K562 (cell line): ENCODE data around the gene NAXE. TPM values are rescaled to one million over a fixed set of nuclear protein-coding genes. Genes with fewer than 3 reads are reported as not detected.

Experiments
- BHLHE40 ChIP-seq: IDR thresholded peaks from 2 replicates; pipeline ENCODE4 v1.6.1; 2011; ENCODE audit warnings: low read length, improper control_type of control experiment
- CHCHD3 ChIP-seq: fragments of 250-450 bp; sonication (Bioruptor Pico); IDR thresholded peaks from 2 replicates; pipeline ENCODE4 v2.1.2; 2022; ENCODE audit warnings: mild to moderate bottlenecking
- ELF1 ChIP-seq: fragments of 200-800 bp; sonication (Bioruptor generic); IDR thresholded peaks from 2 replicates; pipeline ENCODE4 v1.6.1; 2016; ENCODE audit warnings: missing genetic modification characterization, missing compliant biosample characterization
- GABPB2 ChIP-seq: fragments of 250-450 bp; sonication (Bioruptor Pico); conservative IDR thresholded peaks from 2 replicates; pipeline ENCODE4 v1.5.1; 2021; ENCODE audit warnings: mild to moderate bottlenecking
- MTA1 ChIP-seq: fragments of 450-650 bp; IDR thresholded peaks from 2 replicates; pipeline ENCODE4 v1.6.1; 2017; ENCODE audit warnings: borderline replicate concordance
- NONO ChIP-seq, 2 experiments: fragments of 200-400 bp in 1 of 2; fragments of 450-650 bp in 1 of 2; formaldehyde crosslinking in 1 of 2; IDR thresholded peaks; 2 replicates each; pipeline ENCODE4 v1.6.1; 2017; ENCODE audit warnings: low read depth in 2 of 2, mild to moderate bottlenecking in 2 of 2, moderate library complexity in 2 of 2, low read length in 1 of 2
- POLR2AphosphoS2 ChIP-seq: IDR thresholded peaks from 2 replicates; pipeline ENCODE4 v1.6.1; 2012; ENCODE audit warnings: low read length, improper control_type of control experiment
- SMAD2 ChIP-seq: fragments of 150-350 bp; IDR thresholded peaks from 2 replicates; pipeline ENCODE4 v1.6.1; 2014; ENCODE audit warnings: low read depth, mild to moderate bottlenecking, low read length
- SOX6 ChIP-seq: fragments of 450-650 bp; IDR thresholded peaks from 2 replicates; pipeline ENCODE4 v1.6.1; 2014; ENCODE audit warnings: mild to moderate bottlenecking
- SP1 ChIP-seq: sonication (generic); formaldehyde crosslinking; IDR thresholded peaks from 2 replicates; pipeline ENCODE4 v1.8.1; 2022; ENCODE audit warnings: mild to moderate bottlenecking, missing genetic modification reagents
- SPI1 ChIP-seq: IDR thresholded peaks from 2 replicates; pipeline ENCODE4 v1.6.1; 2011; ENCODE audit warnings: low read depth, low read length, control low read depth, borderline replicate concordance
- SRSF7 ChIP-seq: fragments of 200-400 bp; formaldehyde crosslinking; optimal IDR thresholded peaks from 2 replicates; pipeline ENCODE3; 2017; ENCODE audit warnings: mild to moderate bottlenecking, low read depth, low read length
- TCF7L2 ChIP-seq: fragments of 150-350 bp; IDR thresholded peaks from 2 replicates; pipeline ENCODE4 v1.6.1; 2016; ENCODE audit warnings: low read depth, mild to moderate bottlenecking, low read length, moderate library complexity
- ZNF174 ChIP-seq: fragments of 250-450 bp; sonication (Bioruptor Pico); IDR thresholded peaks from 2 replicates; pipeline ENCODE4 v1.4.0; 2020; ENCODE audit warnings: mild to moderate bottlenecking
- ZNF212 ChIP-seq: fragments of 450-650 bp; formaldehyde crosslinking; IDR thresholded peaks from 2 replicates; pipeline ENCODE4 v1.4.0; 2020; ENCODE audit warnings: mild to moderate bottlenecking
- ZNF3 ChIP-seq: fragments of 250-450 bp; sonication (Bioruptor Pico); IDR thresholded peaks from 2 replicates; pipeline ENCODE4 v1.5.0; 2021; ENCODE audit warnings: mild to moderate bottlenecking, moderate library complexity
- polyA plus RNA-seq, 8 experiments: library from polyadenylated mRNA; depleted of rRNA in 4 of 8; stranded (reverse) in 5 of 8; unstranded in 3 of 8; fragments of >200 nt; fragmentation: Nextera tagmentation in 2 of 8; fragmentation: Illumina TruSeq in 1 of 8; extraction: Ambion mirVana in 2 of 8; extraction: Trizol in 1 of 8; gene quantifications; 2 replicates each; pipeline versions ENCODE4 v1.2.1 to v1.2.3, GENCODE V29; 2011 to 2014; ENCODE audit warnings: inconsistent platforms in 1 of 8, missing spikeins in 1 of 8
- total RNA-seq, 7 experiments: library from RNA; depleted of rRNA in 6 of 7; stranded (reverse); fragments of >200 nt in 6 of 7; fragmentation: Illumina TruSeq in 2 of 7; extraction: Trizol in 2 of 7; gene quantifications; 2 replicates each; pipeline versions ENCODE4 v1.2.1 to v1.2.3, GENCODE V29; 2011 to 2021; ENCODE audit warnings: low replicate concordance in 1 of 7
- TF ChIP-seq, protein P1 (sequence below): IDR thresholded peaks from 2 replicates; pipeline ENCODE4 v1.6.1; 2011; ENCODE audit warnings: borderline replicate concordance, low read depth, mild to moderate bottlenecking, moderate library complexity, low read length; ENCODE audit not compliant: insufficient read depth, poor library complexity, severe bottlenecking
- TF ChIP-seq, protein P2 (sequence below): fragments of 450-650 bp; IDR thresholded peaks from 2 replicates; pipeline ENCODE4 v1.6.1; 2017; ENCODE audit warnings: antibody characterized with exemption
- TF ChIP-seq, protein P3 (sequence below): fragments of 450-650 bp; IDR thresholded peaks from 2 replicates; pipeline ENCODE4 v1.6.1; 2018; ENCODE audit warnings: mild to moderate bottlenecking, low read depth; ENCODE audit not compliant: partially characterized antibody
- TF ChIP-seq, protein P4 (sequence below): fragments of 450-650 bp; IDR thresholded peaks from 2 replicates; pipeline ENCODE4 v1.6.1; 2017; ENCODE audit warnings: mild to moderate bottlenecking, moderate library complexity
- TF ChIP-seq, protein P5 (sequence below): fragments of 250-450 bp; sonication (Bioruptor Pico); IDR thresholded peaks from 2 replicates; pipeline ENCODE4 v1.5.1; 2021; ENCODE audit warnings: mild to moderate bottlenecking

The NAXE gene
- total and polyA plus RNA-seq, 9 of the 15 experiments (the other 6 are each of a cell fraction or from before 2014, with no cell fraction given): 27.3 to 137 (median 90.0) TPM

DNA sequence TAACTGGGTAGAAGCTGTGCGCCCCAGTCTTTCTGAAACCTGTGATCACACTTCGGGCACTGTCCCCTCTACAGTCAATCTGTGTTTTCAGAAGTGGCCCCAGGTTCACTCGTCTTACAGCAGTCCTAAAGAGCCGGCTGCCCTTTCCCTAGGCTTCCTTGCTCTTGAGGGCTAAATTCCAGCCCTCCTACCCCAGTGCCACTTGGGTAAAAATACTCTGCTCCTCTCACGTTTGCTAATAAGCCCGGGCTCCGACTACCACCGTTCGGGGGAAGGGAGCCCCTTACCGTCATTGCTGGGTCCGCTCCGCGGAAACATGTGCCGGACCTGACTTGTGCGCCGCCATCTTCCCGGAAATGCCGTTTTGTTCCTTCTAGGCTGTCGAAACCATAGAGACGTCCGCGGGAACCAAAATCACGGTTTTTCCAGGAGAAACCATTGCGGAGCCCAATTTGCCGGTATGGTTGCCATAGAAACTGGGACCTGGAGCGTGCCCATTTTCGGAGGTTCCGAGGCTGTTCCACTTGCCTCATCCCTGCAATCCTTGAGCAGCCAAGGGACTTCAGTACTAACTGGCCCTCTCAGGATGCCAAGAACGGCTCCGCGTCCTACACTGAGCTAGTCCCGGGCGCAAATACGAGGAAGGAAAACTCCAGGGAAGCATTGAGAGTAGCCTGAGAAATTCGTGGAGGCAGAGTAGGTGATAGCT, 9.7 kb downstream of the NAXE start, which contains the start of gene GPATCH4 (continued):
- TF ChIP-seq, protein P1, sequence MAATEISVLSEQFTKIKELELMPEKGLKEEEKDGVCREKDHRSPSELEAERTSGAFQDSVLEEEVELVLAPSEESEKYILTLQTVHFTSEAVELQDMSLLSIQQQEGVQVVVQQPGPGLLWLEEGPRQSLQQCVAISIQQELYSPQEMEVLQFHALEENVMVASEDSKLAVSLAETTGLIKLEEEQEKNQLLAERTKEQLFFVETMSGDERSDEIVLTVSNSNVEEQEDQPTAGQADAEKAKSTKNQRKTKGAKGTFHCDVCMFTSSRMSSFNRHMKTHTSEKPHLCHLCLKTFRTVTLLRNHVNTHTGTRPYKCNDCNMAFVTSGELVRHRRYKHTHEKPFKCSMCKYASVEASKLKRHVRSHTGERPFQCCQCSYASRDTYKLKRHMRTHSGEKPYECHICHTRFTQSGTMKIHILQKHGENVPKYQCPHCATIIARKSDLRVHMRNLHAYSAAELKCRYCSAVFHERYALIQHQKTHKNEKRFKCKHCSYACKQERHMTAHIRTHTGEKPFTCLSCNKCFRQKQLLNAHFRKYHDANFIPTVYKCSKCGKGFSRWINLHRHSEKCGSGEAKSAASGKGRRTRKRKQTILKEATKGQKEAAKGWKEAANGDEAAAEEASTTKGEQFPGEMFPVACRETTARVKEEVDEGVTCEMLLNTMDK: no peak
- TF ChIP-seq TCF7L2 (no peak), ZNF174 (CRISPR knock-in tag) (no peak), ZNF3 (no peak), NONO (IDR thresholded peaks at IDR 0.05; ENCODE audit: low read depth in 2 of 2, low read length in 1 of 2) (no peak), ZNF212 (CRISPR knock-in tag) (no peak), SMAD2 (no peak), SOX6 (no peak), BHLHE40 (peak; percentile 30; the same call in 1 of the 2 replicates), POLR2AphosphoS2 (no peak), GABPB2 (CRISPR knock-in tag) (no peak), CHCHD3 (CRISPR knock-in tag) (no peak), SRSF7 (no peak), SP1 (CRISPR knock-in tag) (peak; percentile 43; the same call in 1 of the 2 replicates), SPI1 (no peak), MTA1 (no peak), ELF1 (tag) (peak; percentile 97)
- TF ChIP-seq, protein P2, sequence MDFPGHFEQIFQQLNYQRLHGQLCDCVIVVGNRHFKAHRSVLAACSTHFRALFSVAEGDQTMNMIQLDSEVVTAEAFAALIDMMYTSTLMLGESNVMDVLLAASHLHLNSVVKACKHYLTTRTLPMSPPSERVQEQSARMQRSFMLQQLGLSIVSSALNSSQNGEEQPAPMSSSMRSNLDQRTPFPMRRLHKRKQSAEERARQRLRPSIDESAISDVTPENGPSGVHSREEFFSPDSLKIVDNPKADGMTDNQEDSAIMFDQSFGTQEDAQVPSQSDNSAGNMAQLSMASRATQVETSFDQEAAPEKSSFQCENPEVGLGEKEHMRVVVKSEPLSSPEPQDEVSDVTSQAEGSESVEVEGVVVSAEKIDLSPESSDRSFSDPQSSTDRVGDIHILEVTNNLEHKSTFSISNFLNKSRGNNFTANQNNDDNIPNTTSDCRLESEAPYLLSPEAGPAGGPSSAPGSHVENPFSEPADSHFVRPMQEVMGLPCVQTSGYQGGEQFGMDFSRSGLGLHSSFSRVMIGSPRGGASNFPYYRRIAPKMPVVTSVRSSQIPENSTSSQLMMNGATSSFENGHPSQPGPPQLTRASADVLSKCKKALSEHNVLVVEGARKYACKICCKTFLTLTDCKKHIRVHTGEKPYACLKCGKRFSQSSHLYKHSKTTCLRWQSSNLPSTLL: no peak
- TF ChIP-seq, protein P3, sequence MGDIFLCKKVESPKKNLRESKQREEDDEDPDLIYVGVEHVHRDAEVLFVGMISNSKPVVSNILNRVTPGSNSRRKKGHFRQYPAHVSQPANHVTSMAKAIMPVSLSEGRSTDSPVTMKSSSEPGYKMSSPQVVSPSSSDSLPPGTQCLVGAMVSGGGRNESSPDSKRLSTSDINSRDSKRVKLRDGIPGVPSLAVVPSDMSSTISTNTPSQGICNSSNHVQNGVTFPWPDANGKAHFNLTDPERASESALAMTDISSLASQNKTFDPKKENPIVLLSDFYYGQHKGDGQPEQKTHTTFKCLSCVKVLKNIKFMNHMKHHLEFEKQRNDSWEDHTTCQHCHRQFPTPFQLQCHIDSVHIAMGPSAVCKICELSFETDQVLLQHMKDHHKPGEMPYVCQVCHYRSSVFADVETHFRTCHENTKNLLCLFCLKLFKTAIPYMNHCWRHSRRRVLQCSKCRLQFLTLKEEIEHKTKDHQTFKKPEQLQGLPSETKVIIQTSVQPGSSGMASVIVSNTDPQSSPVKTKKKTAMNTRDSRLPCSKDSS: no peak
- TF ChIP-seq, protein P4, sequence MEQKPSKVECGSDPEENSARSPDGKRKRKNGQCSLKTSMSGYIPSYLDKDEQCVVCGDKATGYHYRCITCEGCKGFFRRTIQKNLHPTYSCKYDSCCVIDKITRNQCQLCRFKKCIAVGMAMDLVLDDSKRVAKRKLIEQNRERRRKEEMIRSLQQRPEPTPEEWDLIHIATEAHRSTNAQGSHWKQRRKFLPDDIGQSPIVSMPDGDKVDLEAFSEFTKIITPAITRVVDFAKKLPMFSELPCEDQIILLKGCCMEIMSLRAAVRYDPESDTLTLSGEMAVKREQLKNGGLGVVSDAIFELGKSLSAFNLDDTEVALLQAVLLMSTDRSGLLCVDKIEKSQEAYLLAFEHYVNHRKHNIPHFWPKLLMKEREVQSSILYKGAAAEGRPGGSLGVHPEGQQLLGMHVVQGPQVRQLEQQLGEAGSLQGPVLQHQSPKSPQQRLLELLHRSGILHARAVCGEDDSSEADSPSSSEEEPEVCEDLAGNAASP: no peak
- TF ChIP-seq, protein P5, sequence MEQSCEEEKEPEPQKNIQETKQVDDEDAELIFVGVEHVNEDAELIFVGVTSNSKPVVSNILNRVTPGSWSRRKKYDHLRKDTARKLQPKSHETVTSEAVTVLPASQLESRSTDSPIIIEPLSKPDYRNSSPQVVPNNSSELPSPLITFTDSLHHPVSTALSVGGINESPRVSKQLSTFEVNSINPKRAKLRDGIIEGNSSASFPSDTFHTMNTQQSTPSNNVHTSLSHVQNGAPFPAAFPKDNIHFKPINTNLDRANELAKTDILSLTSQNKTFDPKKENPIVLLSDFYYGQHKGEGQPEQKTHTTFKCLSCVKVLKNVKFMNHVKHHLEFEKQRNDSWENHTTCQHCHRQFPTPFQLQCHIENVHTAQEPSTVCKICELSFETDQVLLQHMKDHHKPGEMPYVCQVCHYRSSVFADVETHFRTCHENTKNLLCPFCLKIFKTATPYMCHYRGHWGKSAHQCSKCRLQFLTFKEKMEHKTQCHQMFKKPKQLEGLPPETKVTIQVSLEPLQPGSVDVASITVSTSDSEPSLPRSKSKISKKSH: no peak
